GM18861 (cell line): ENCODE results near the gene STPG3.

Experiments
- ATAC-seq: cut with Tn5 transposase; IDR thresholded peaks from one replicate; pipeline ENCODE4 v1.9.1; 2021; ENCODE audit not compliant: unreplicated experiment

Gene STPG3

GRCh38 chr9:137251194-137251461, at the start of gene STPG3:
Gene STPG3 (plus strand): TSS chr9:137251286. CDS start chr9:137251287, 1 bp downstream.
- no peak for ATAC-seq

DNA sequence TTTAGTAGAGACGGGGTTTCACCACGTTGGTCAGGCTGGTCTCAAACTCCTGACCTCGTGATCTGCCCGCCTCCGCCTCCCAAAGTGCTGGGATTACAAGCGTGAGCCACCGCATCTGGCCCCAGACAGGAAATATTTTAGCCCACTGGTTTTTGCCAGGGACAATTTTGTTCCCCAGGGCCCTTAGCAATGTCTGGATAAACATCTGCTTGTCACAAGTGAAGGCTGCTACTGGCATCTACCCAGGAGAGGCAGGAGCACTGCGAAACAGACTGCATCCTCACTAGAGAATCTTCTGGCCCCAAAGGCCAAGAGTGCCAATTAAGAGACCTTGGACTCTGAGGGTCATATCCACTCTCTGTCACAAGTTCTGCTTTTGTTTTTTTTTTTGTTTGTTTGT, 48.1 kb upstream of the STPG3 start:
- ATAC-seq = no peak

DNA sequence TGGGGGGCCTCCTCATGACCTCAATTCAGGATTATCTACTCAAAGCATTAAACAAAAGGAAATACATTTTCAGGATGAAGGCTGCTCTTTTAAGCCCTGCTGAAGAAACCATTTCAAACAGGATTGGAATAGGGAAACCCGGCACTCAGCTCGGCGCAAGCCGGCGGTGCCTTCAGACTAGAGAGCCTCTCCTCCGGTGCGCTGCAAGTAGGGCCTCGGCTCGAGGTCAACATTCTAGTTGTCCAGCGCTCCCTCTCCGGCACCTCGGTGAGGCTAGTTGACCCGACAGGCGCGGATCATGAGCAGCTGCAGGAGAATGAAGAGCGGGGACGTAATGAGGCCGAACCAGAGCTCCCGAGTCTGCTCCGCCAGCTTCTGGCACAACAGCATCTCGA, 46.4 kb upstream of the STPG3 start:
- ATAC-seq = no peak

GRCh38 chr9:137205126-137206069, 45.7 kb upstream of the STPG3 start, which contains the start of the genes NDOR1 and TMEM203:
Gene NDOR1 (plus strand): TSS chr9:137205700. CDS start chr9:137205778, 78 bp downstream.
Gene TMEM203 (minus strand): TSS chr9:137205648. CDS start chr9:137205414, 234 bp downstream.
- peak; percentile 36 for ATAC-seq

DNA sequence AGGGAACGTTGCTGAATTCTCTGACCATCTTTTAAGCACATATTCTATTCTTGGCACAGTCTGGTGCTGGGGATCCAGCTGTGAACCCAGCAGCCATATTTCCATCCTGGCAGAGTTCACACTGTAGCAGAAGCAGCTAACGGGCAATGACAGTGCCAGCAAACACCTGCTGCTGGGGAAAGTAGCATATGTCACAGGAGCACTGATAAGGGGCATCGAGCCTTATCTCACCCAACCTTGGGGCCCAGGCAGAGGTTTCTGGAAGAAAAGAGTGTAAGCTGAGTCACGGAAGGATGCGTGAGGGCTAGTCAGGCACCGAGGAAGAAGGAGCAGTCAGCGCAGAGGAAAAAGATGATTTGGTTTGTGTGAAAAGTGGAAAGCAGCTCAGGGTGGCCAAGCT, 44.5 kb upstream of the STPG3 start:
- ATAC-seq = no peak

DNA sequence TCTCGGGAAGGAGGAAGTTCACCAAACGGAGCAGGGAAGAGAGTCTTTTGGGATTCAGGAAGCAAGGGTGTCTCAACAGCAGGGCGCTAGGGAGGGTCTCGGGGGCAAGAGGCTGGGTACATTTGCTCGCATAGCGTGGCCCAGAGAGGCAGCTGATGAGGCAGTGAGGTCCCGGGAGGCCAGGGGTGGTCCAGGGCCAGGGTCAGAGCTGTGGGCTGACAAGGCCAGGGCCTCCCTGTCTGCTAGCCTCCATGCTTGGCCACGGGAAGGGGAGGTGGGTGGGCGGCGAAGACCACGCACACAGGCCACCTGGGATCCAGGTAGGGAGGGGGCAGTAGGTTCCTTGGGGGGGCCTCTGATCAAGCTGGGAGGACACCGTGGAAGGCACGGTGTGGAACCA, 39.6 kb upstream of the STPG3 start:
- ATAC-seq = no peak

- no peak for ATAC-seq
These were observed 38.6 kb upstream of the STPG3 start for GRCh38 chr9:137212520-137212919.

DNA sequence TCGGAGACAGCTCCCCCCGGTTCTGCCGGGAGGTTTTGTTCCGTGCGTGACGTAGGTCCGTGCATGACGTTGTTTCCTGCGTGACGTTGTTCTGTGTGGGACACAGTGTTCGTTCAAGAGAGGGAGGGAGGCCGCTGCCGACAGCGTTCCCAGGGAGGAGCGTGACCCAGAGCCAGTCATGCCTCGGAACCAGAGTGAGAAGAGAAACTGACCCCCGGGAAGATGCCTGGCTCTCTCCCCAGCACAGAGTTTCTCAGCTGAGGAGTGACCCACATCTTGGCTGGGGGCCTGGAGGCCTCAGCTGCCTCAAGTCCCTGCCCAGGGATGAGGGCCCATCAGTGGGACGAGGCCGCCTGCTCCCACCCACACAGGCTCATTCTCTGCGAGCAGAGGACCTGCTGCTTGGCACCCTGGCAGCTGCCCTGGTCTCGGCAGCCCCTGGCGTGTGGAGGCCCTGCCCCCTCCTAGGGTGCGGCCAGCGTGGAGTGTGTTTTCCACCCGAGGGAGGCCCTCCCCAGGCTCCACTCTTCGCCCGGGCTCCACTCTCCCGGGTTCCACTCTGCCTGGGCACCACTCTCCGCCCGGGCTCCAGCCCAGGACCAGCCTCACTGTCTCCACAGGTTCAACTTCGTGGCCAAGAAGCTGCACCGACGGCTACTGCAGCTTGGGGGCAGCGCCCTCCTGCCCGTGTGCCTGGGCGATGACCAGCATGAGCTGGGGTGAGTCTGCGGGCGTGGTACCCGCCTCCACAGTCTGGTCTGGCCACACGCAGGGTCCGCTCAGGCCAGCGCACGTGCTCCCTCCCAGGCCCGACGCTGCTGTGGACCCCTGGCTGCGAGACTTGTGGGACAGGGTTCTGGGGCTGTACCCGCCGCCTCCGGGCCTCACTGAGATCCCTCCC, 37.7 kb upstream of the STPG3 start:
- ATAC-seq = no peak

DNA sequence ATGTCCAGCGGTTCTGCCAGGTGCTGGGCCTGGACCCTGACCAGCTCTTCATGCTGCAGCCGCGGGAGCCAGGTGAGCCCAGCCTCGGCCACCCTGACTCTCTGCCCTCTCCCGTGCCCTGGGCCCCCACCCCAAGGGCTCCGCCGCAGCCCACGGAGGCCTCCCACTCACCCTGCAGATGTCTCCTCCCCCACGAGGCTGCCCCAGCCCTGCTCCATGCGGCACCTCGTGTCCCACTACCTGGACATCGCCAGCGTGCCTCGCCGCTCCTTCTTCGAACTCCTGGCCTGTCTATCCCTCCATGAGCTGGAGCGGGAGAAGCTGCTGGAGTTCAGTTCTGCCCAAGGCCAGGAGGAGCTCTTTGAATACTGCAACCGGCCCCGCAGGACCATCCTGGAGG, 36.5 kb upstream of the STPG3 start:
- ATAC-seq = no peak

DNA sequence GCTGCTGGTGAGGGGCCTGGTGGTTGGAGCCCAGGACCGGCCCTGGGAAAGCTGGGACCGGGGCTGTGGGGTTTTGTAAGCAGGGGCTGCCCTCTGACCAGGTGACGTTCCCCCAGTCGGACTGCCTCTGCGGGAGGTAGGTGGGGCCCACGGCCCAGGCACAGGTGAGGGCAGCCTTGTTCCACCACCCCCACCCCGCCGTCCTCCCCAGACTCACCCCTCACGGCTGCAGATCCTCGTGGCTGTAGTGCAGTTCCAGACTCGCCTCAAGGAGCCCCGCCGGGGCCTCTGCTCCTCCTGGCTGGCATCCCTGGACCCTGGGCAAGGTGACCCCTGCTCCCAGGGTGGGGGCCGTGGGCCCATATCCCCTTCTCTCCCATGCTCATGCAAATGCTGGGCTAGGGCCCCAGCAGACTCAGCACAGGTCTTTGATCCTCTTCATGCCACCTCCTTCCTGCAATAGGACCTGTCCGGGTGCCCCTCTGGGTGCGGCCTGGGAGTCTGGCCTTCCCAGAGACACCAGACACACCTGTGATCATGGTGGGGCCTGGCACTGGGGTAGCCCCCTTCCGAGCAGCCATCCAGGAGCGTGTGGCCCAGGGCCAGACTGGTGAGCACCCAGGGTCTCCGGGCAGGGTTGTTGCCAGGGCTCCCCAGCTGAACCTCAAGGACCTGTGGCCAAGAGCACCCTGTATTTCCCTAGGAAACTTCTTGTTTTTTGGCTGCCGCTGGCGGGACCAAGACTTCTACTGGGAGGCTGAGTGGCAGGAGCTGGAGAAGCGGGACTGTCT, 35.7 kb upstream of the STPG3 start:
- no peak for ATAC-seq

GRCh38 chr9:137216188-137216965, 34.7 kb upstream of the STPG3 start:
- no peak for ATAC-seq

DNA sequence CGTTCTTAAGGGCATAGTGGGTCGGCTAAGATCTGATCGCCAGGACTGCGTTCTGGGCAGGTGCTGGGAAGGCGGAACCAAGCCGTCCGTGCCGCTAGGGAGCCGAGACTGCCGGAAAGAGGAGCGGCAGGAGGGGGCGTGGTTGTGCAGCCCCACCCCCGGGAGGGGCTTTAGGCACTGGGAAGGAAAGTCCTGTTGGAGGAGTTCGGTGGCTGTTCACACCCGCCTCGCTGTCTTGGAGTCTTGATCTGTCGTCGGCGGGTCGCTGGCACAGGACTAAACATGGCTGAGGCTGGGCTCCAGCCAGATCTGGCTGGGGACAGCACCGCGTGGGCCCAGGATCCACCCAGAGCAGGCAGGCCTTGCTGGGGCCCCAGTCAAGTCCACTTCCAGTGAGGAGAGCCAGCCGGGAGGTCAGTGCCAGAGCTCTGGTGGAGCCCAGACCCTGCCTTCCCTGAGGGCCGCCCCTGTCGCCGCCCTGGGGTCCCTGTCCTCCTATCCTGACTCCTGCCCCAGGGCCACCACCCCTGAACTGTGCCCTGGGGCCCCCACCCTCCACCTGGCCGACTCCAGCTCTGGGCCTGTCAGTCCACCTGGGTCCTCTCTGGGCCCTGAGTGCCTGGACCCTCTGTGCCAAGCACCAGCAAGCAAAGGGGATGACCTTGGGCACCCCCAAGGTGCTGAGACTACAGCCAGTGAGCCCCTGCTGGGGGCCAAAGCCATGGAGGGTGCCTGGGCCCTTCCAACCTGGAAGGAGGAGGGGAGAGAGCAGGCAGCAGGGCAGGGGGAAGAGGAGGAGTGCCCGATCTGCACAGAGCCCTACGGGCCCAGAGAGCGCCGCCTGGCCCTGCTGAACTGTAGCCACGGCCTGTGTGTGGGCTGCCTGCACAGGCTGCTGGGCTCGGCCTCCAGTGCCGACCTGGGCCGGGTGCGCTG, 33.5 kb upstream of the STPG3 start:
- no peak for ATAC-seq

GRCh38 chr9:137218212-137218753, 32.8 kb upstream of the STPG3 start:
- ATAC-seq = no peak

DNA sequence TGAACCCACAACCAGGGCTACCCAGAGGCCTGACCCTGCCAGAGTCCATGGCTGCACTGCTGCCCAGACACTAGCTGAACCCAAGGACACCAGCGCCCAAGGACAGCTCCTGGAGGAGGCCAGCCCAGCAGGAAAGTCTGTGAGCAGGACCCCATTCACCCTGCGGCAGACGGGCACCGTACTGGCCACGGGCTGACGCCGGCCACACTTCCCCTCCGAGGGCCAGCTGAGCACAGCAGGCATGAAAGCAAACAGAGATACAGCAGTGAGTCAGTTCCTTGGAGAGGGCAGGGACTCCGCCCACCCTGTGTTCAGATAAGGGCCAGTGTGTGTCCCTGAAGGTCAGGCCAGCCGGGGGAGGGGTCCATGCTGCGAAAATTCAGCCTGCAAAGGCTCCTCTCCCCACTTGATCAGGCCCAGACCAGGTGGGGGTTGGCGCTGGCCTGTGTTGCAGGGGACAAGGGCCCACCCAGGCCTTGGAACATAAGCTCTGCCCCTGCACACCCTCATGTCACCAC, 32.3 kb upstream of the STPG3 start:
- no peak for ATAC-seq

DNA sequence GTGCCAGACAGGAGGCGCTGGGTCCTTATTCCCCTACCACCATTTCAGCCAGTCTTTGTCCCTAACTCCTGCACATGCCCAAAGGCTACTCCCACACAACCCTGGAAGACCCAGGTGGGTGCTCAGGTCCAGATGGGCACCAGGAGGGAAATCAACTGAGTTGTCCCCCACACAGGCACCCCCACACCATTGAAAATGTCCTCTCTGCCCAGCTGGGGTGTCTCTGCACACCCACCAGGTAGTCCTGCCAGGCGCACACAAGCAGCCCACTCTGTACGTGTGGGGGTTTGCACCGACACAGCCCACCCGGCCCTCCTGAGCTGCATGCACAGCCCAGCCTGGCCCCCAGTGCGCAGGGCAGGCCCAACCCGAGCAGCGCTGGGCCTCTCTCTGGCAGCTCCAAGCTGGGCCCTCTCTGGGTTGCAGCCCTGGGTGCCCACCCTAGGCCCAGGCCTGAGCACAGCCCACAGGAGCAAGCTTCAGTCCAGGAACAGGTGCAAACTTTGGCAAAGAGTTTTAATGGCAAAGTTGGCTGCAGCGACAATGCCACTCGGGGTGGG, 31.2 kb upstream of the STPG3 start:
- ATAC-seq = no peak

GRCh38 chr9:137220317-137221094, 30.6 kb upstream of the STPG3 start:
- no peak for ATAC-seq

DNA sequence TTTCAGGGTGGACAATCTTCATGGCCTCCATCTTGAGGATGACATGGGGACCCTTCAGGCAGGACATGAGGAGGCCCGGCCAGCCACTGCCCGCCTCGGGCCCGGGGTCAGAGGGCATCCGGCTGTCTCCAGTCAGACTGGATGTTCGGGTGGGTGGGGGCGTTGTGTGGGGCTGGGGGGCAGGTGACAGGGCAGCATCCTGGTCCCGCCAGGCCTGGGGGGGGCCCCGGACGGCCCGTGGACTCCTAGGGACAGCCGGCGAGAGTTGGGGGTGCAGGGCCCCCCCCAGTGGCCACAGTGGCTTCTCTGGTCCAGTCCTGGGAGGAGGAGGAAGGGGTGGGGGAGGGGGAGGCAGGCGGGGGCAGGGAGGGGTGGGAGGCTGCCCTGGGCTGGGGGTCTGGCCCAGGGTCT, 30.0 kb upstream of the STPG3 start:
- ATAC-seq = no peak
